LNCAP (cell line): Measurements from ENCODE around the gene OR1M1.

Source experiments
- TF ChIP-seq, protein P1 (sequence below): fragments of 450-650 bp; IDR thresholded peaks from 2 replicates; pipeline ENCODE4 v1.5.1; 2017; ENCODE audit warnings: mild to moderate bottlenecking

OR1M1 gene

DNA sequence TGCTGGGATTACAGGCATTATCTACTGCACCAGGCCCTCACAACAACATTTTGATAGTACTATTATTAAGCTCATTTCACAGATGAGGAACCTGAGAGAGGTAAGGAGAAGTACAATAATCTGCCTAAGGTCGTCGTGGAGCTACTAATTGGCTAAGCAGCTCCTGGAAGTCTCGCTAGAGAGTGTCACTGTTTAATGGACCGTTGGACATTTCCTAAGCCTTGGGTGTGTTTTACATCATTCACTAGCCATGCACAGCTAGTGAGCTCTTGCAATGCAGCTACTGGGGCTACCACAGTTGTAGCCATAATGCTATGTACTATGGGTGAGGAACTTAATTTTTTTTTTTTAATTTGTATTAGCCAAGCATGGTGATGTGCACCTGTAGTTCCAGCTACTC lies 34.0 kb upstream of the OR1M1 start:
- TF ChIP-seq, protein P1, sequence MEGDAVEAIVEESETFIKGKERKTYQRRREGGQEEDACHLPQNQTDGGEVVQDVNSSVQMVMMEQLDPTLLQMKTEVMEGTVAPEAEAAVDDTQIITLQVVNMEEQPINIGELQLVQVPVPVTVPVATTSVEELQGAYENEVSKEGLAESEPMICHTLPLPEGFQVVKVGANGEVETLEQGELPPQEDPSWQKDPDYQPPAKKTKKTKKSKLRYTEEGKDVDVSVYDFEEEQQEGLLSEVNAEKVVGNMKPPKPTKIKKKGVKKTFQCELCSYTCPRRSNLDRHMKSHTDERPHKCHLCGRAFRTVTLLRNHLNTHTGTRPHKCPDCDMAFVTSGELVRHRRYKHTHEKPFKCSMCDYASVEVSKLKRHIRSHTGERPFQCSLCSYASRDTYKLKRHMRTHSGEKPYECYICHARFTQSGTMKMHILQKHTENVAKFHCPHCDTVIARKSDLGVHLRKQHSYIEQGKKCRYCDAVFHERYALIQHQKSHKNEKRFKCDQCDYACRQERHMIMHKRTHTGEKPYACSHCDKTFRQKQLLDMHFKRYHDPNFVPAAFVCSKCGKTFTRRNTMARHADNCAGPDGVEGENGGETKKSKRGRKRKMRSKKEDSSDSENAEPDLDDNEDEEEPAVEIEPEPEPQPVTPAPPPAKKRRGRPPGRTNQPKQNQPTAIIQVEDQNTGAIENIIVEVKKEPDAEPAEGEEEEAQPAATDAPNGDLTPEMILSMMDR = no peak

DNA sequence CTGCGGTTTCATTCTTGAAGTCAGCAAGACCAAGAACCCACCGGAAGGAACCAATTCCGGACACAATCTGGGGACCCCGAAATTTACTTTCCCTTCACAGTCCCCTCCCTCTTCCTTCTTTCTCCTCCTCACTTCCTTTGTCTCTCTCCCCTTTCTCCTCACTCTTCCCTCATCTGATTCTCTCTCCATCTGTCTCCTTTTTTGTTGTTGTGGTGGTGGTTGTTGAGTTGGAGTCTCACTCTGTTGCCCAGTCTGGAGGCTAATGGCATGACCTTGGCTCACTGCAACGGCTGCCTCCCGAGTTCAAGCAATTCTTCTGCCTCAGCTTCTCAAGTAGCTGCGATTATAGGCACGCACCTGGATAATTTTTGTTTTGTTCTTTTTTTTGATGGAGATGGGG lies 32.7 kb upstream of the OR1M1 start:
- TF ChIP-seq, protein P1 = no peak

DNA sequence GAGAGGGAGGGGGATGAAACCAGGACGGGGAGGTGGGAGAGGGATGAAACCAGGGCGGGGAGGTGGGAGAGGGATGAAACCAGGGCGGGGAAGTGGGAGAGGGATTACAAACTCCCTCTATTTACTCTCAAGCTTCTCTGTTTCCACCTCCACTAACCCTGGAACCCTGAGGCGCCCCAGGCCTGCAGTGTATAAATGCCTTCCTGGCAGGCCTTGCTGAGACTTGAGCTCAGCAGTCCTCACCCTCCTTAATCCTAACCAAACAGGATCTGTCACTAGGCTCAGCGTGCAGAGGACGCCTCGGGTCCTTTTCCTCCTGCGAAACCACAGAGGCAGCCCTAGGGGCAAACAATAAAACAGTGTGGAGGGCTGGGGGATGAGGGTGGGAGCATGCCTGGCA lies 32.1 kb upstream of the OR1M1 start:
- TF ChIP-seq, protein P1 = no peak

DNA sequence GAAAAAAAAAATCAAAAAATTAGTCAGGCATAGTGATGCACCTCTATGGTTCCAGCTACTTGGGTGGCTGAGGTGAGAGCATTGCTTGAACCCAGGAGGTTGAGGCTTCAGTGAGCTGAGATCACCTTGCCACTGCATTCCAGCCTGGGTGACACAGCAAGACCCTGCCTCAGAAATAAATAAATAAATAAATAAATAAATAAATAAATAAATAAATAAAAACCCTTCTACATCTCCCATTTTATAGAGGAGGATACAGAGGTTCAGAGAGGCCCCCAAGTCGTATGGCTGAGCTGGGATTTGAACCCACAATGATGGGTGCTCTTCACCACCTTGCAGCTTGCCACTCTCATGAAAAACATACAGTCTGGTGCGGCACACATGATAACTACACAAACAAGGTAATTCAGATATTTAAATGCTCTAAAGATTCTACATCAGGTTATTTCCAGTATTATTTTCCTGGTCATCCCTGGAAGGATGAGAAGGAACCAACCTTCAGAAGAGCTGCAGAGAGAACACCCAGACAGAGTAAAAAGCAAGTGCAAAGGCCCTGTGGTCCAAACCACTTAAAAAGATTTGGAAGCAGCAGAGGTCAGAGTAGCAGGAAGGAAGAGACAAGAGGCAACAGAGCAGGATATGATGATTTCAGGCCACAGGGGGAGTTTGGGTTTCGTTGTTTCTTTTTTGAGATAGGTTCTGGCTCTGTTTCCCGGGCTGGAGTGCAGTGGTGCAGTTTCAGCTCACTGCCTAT lies 29.2 kb upstream of the OR1M1 start:
- TF ChIP-seq, protein P1 = no peak

DNA sequence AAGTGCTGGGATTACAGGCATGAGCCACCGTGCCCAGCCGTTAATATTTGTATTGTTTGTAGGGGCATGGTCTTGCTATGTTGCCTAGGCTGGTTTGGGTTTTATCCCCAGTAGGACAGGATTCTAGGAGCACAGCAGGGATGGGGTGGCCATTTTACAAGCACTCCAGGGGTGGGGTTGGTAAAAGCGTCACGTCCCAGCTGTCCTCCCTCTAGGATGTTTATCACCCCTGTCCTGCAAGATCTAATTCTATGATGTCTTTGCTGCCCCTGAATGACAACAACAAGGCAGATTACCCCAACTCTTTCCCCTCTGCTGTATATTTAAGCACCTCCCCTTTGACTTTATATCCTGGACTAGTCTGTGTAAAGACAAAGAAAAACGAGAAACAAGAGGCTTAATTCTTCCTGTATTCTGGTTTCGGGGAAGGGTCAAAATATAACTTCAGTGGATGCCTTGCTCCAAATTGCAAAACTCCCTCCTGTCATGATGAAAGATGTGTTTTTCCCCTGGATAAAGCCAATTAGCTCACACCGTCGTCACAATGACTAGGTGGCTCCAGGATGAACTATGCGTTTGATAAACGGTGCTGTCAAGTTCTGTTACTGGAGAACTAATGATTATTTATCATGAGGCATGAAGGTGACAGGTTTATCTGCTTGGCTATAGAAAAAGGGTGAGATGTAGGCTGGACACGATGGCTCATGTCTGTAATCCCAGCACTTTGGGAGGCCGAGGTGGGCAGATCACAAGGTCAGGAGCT lies 27.8 kb upstream of the OR1M1 start:
- TF ChIP-seq, protein P1 = no peak

DNA sequence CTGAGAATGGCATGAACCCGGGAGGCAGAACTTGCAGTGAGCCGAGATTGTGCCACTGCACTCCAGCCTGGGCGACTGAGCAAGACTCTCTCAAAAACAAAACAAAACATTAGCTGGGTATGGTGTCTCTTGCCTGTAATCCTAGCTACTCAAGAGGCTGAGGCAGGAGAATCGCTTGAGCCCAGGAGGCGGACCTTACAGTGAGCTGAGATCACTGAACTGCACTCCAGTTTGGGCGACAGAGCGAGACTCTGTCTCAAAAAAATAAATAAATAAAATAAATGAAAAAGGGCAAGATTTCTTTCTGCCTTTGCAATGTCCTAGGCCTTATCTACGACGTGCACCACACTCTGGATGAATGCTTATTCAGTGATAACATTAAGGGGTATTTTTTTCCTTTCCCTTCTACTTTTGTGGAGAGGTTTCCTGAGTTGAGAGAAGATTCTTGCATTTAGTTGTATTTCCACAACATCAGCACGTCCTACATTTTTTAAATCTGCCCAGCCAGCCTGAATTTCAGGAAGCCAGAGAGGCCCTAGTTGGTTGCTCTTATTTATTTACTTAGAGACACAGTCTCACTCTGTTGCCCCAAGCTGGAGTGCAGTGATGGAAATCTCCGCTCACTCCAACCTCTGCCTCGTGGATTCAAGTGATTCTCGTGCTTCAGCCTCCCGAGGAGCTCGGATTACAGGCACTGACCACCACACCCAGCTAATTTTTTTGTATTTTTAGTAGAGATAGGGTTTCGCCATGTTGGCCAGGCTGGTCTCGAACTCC lies 26.1 kb upstream of the OR1M1 start:
- TF ChIP-seq, protein P1 = no peak

DNA sequence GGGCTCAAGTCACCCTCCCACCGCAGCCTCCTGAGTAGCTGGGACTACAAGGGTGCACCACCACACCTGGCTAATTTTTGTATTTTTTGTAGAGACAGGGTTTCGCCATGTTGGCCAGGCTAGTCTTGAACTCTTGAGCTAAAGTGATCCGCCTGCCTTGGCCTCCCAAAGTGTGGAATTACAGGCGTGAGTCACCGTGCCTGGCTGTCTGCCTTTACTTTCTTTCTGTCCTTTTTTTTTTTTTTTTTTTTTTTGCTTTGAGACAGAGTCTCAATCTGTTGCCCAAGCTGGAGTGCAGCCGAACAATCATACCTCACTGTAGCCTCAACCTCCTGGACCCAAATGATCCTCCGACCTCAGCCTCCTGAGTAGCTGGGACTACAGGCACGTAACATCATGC lies 25.0 kb upstream of the OR1M1 start:
- TF ChIP-seq, protein P1 = no peak
